8988T (cell line): ENCODE results near the gene ERAP2.
"Not testable (repeated sequence)": the region's sequence is repeated elsewhere in the genome, so short reads cannot be mapped to it uniquely, and the experiment has no call there.

Experiments used
- DNase-seq: peaks from one replicate; pipeline ENCODE4 v3.0.0; 2011

Gene ERAP2, protein sequence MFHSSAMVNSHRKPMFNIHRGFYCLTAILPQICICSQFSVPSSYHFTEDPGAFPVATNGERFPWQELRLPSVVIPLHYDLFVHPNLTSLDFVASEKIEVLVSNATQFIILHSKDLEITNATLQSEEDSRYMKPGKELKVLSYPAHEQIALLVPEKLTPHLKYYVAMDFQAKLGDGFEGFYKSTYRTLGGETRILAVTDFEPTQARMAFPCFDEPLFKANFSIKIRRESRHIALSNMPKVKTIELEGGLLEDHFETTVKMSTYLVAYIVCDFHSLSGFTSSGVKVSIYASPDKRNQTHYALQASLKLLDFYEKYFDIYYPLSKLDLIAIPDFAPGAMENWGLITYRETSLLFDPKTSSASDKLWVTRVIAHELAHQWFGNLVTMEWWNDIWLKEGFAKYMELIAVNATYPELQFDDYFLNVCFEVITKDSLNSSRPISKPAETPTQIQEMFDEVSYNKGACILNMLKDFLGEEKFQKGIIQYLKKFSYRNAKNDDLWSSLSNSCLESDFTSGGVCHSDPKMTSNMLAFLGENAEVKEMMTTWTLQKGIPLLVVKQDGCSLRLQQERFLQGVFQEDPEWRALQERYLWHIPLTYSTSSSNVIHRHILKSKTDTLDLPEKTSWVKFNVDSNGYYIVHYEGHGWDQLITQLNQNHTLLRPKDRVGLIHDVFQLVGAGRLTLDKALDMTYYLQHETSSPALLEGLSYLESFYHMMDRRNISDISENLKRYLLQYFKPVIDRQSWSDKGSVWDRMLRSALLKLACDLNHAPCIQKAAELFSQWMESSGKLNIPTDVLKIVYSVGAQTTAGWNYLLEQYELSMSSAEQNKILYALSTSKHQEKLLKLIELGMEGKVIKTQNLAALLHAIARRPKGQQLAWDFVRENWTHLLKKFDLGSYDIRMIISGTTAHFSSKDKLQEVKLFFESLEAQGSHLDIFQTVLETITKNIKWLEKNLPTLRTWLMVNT

DNA sequence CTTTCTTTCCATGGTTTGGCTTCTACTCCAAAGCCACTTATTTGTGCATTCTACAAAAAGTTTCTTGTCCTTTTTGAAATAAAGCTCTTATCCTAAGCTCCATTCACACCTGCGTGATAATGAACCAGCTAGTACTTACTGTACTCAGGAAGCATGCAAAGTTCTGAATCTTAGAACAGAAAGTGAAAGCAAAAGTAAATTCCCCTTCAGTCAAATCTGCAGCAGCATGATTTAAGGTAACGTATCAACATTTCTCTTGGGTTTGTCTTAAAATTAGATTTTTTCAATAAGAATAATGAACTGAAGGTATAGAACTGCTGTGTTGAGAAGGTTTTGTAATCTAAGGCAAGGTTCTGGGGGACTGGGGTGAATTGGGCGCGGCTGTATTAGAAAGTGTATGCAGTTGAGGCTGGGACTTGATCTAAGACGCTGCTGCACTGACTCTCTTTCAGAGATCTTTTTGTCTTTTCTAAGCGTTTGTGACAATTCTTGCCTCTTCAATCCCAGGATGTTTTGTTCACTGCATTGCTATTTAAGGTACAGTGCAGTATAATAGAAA, at the start of gene ERAP2:
Gene ERAP2 (plus strand): TSS at position 209 of the 559 bp plus-strand sequence. CDS start 3,186 bp downstream, outside the sequence.
- no peak for DNase-seq

DNA sequence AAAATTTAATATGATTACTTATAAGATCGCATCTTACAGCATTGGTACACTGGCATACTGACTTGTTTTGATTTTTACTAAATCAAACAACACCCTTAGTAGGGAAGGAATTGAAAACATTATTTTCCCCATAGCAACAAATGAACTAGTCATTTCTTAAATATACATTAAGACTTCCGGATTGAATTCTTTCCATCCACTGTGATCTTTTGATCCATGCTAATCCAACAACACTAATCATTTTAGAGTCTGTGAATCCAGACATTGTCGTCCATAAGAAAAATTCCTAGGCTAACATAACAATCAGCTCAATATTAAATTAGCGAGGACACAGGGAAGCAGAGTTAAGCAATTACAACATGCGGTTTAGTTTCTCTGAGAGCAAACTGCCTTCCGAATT, 47.0 kb upstream of the ERAP2 start:
- DNase-seq = no peak

DNA sequence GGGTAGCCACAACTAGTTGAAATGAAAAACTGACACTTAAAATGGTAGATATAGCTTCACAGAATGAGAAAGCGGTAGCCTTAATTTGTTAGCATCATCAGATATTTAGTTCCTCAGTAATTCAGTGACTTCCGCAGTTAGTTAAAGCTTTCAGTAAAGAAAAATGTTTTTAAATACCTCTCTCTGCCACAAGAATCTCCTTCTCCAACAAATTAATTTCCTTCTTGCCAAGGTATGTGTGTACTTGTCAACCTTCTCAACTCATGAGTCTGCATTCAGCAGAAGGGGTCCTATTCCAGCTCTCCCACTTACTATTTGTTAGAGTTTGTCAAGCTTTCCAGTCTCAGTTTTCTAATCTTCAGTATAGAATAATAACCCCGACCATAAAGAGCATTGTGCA, 42.3 kb upstream of the ERAP2 start:
- no peak for DNase-seq

DNA sequence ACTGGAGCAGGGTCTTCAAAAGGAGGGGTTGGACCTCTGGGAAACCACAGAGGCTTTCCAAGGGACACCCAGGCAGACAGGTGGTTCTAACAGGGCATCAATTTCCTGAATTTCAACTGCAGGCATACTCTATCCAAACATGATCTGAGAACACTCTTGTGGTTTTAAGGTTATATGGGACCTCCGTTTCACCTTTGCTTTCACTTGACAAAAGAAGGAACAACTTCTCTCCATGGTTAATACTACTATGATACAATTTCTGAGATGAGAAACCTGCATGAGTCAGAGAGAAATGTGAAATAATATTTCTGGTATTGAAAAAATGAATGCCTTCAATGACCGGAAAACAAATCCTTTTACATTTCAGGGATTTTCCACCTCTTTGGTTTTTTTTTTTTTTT, 40.5 kb upstream of the ERAP2 start:
- DNase-seq = no peak

DNA sequence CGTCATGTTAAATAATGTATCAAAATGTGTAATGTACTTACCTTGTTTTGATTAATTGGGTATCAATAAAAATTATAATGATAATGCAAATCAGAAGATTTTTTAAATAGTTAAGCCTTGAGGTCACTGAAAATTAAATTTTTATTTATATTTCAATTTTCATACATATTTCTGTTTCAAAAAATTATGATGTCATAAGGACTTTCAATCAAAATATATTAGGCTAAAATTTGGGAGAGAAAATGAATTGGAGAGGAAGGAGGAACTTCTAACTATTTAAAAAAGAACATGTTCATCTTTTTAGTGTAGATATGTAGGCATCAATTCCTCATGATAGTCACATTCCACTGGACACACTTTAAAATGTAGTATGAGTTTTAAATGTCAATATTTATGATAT, 39.5 kb upstream of the ERAP2 start:
- no peak for DNase-seq

DNA sequence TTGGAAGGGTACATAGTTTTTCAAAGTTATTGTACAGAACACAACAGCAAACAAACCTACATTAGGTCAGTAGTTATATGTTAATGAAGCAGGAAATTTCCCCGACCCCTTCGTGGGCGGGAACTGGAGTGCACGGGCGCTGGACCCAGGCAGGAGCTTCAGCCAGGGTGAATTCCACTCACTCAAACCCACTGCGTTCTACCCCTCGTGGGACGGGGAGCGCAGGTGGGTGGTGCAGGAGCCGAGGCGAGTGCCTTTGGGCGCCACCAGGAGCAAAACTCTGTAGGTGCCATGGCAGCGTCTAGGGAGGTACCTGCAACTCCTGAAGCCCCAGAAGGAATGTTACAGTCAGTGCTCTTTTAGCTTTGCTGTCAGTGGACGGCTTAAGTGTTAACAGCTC, 39.0 kb upstream of the ERAP2 start:
- no peak for DNase-seq

DNA sequence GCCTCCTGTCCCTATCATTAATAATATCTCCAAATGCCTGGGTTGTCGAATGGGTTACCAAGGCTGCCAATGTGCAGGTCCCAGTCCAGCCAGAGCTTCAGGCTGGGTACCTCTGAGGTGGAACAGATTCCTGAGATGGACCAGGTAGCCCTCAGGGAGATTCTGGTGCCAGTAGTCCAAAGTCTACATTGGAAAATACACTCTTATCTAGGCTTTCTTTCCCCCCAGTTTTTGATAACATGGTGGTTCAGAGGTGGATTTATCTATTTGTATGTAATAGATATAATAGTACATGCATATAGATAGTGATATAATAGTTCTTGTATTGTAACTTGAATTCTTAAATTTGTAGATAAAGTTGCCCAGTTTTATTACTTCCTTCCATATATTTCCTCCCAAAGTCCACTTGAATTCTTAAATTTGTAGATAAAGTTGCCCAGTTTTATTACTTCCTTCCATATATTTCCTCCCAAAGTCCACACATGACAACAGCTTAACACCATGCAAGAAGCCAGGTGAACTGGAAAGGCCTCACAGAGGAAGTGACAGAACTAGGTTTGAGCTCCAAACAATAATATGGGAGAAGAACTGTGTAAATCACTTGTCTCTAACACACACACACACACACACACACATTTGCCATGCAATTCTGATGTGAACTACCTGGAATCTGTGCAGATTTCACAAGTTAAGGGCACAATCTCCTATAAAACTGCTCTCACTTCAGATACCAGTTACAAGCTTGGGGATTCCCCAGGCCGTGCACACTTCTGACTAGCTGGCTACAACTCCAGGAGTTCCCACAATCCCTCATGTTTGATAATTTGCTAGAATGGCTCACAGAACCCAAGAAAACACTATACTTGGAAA, 37.9 kb upstream of the ERAP2 start:
- DNase-seq = no peak

DNA sequence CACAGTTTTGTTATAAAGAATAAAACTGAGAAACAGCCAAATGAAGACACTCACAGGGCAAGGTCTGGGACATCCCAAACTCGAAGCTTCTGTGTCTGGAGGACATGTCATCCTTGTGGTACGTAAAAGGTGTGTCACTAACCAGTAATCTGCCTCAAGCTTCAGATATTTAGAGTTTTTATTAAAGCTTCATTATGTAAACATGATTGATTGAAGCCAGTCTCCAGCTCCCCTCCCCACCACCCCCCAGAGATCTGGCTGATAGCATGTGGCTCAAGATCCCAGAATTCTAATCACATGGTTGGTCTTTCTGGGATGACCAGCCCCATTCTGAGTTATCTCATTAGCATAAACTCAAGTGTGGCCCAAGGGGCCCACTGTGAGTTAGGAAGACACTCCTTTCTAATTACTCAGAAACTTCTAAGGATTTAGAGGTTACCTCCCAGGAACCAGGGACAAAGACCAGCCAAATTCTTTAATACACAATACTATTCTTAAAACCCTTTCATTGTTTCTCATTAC, 37.2 kb upstream of the ERAP2 start:
- no peak for DNase-seq

DNA sequence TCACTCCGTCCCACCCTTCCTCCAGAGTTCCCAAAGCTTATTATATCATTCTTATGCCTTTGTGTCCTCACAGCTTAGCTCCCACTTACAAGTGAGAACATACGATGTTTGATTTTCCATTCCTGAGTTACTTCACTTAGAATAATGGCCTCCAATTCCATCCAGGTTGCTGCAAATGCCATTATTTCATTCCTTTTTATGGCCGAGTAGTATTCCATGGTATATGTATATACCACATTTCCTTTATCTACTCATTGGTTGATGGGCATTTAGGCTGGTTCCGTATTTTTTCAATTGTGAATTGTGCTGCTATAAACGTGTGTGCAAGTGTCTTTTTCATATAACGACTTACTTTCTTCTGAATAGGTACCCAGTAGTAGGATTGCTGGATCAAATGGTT, 34.4 kb upstream of the ERAP2 start:
- not testable (repeated sequence) for DNase-seq

DNA sequence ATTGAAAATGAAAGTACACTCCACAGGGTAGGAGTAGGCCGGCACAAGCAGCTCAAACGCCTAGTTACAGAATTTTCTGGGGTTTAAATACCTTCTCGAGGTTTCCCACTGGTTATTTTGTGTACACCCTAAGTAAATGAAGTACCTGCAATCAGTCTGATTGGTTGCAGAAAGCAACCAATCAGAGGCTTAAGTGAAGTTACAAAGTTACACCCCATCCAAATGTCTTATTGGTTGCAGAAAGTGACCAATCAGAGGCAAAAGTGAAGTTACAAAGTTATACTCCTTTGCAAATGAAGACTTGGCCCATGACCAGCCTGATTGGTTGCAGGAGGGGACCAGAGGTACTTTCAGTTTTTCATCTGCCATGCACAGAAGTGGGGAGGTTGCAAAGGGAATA, 33.2 kb upstream of the ERAP2 start:
- no peak for DNase-seq

DNA sequence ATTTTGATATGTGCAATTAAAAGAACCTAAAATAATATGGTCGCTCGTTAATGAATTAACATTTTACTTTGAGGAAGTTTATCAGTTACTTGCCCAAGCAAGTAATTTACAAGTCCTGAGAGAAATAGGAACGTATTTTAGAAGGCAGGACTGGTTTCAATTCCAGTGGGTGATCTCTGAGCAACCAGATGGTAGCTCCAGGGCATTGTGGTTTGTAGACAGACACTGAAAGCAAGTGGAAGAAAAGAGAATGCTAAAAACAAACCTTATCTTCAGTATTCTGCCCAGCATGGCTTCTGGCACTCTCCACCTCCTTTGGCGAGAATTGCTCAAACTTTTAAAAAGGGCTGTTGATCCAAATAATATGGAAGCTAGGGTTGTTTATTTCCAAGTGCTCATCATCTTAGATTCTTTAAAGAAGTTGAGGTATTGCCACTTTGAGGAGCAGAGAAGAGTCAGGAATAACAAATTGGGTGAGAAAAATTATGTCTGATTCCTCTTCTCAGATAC, 31.8 kb upstream of the ERAP2 start:
- no peak for DNase-seq

DNA sequence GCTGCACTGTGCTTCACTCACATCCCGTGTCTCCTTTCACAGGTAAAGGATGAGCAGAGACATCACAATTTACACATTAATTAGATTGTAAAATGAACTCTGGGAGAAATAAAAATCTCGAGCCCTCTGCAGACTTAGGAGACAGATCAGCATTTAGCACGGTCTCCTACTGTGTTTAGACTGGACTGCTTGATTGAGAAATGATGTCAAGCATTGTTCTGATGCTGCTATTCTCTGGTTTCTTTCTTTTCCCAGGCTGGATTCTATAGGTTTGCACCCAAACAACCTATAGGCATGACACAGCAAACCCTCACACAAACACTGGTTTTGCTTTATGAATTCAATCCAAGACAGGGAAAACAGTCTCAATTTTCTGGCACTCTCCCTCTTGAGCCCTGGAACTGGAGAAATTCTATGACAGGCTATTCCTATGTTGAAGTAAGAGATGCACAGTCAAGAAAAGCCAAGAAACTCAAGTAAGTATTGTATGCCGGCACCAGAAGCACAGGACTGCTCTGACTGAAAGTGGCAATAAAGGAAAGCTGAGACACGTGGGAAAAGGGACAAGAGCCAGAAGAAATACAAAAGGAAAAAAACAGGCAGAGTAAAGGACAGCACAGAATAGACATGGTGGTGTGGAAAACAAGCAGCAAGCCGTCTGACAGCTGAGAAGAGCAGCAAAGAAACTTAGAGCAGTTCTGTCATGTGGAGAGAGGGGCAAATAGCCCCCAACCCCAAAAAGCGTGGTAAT, 24.8 kb upstream of the ERAP2 start:
- DNase-seq = no peak

DNA sequence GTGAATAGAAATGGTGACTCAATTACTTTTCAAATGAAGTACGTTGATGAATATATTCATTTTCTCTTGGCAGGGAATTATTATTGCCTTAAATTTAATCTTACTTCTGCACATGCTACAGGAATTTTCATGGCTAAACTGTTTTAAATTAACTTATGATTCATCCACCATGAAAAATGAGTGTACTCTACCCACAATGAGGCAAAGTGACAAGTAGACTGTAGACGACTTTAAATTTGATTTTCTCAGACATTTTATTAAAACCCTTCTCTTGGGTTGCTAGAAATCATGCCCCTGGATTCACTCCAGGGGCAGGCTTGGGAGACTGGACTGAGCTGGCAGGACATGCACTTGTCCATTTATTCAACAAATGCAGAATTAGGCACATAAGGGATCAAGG, 23.5 kb upstream of the ERAP2 start:
- DNase-seq = no peak

DNA sequence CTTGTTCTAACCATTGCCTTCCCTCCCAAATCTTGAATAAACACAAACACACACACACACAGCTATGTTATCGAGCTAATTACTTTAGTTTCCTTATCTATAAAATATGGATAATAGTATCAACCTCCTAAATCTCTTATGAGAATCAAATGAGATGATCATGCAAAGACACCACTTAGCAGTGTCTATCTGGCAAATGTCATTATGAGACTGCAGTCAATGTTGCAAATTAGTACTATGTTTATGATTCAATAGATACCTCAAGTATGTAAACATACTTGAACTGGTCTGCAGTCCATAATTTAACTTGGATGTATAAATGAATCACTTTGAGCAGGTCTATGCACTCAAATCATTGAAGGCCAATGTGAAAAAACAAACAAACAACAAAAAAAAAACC, 22.2 kb upstream of the ERAP2 start:
- no peak for DNase-seq

DNA sequence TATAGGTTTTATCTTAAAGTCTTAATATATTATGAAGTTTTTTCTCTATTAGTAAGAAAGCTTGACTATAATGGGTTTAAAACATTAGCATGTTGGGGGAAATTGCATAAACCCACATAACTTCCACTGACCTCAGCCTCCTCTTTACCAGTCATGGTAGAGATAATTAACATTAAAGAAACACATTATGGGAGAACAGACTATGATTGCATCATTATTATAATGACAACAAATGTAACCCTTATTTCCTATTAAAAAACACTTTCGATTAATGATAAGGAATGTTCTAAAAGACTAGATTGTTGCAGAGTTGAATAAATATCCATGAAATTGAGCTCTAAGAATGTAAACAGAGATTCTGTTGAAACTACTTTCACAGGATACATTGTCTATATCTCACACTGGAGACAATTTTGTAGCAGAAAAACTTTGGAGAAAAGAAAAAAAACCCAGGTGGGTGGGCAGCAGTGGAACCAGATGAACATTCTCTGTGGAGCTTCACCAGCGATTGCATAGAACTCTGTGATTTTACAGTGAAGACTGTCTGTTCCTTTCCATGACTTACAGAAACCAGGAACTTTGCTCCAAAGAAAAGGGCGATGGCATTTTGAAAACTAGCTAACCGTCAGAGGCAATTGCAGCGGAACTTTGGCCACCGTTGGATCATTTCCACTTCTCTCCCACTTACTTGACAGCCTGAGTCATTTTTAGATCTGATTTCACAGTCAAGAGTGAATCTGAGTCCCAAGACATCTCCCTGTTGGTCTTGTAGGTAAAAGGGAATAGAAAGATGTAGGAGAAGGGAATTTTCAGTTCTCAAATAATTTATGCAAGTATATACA, 21.0 kb upstream of the ERAP2 start:
- DNase-seq = no peak

DNA sequence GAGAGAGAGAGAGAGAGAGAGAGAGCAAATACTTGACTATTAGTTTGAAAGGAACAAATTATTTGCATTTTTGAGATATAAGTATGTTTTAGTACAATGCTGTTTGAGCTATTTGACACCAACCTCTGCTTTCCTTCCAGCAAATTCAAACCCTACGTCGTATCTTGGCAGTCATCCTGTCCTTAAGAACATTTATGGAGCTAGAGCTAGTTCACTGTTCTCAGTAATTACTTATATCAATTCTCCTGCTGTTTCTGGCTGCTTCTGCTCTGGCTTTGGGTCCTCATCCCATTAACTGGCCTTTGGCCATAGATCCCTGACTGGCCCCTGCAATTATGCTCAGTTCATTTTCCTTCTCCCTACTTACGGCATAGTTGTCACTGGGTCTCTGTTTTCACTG, 19.9 kb upstream of the ERAP2 start:
- DNase-seq = no peak

DNA sequence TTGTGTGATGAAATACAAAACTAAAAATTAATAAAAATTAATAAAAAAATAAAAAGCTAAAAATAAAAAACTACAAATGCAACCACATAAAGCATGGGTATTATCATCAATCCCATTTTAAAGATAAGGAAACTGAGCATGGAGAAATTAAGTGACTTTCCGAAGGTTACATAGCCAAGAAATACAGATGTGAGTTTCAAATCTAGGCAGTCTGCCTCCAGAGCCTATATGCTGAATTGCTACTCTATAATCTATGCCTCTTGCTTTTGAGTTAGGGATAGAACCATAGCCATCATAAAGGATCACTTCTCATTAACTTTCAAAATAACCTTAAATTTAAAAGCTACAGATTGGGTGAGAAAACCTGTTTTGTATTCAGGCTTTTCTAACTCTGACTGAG, 18.8 kb upstream of the ERAP2 start:
- DNase-seq = no peak

DNA sequence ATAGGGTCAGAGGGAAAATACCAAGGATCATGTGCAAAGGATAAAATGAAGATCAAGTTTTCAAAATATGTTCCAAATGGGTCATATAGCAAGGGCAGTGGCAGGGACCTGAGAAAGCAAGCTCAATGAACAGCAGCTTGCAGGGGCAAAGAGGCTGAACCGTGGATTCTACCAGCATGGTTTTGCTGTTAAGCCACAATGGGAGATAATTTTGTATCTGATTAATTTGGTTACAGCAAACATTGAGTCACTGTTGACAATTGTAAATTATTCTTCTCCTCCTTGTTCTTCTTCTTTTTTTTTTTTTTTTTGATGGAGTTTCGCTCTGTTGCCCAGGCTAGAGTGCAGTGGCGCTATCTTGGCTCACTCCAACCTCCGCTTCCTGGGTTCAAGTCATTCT, 18.4 kb upstream of the ERAP2 start:
- DNase-seq = no peak

DNA sequence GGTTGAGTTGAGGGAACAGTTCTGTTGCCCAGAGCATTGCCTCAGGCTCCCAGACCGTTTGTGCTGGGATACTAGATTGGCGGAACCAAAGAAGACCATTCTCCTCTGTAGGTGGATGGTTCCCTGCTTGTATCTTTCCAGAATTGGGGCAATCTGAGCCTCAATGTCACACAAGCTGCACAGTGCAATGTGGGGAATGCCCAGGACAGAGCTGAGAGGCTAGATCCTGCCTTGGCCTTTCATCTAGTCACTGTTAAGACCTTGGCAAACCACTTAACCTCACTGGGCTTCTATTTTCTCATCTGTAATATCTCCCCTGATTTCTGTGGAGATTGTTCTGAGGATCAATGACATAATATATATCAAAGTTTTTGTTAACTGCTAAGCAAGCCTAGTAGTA, 16.9 kb upstream of the ERAP2 start:
- DNase-seq = no peak

DNA sequence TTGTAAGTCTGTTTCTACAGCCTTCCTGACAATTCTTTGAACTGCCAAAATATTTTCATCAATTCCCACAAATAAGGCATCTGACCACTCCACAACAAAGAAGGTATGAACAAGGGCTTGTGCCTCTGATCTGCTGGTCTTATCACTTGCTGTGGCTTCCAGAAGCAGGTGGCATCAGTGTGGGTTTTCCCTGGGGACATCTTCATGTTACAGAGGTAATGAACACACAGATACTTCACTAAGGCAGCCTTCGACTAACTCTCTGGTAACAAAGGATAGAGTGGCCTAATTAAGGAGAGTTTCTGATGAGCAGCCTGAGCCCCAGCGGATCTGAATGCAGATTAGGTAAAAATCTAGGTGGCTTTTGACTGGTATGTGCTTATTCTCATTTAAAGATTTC, 15.2 kb upstream of the ERAP2 start:
- no peak for DNase-seq

DNA sequence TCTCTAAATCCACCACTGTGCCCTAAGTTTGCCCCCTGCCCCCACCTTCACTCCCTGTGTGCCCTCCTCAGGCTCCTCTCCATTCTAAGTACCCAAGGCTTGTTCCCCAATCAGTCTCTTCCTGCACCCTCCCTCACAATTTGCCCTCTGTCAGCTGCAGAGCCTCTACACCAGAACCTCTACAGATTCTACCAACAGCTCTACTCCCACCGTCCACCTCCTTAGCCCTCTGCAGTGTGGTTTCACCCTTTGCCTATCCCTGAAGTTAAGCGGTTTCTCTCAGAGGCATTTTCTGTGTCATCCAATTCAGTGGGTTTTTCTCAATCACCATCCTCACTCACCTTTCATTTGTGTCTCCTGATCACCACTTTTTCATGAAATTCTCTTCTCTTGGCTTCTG, 13.2 kb upstream of the ERAP2 start:
- no peak for DNase-seq
